Activated CD8-positive, alpha-beta memory T cell treated with anti-CD3 and anti-CD28 coated beads, Interleukin-2, amount 50 U/mL, for 24 hours (primary cell): ENCODE measurements around the gene GRPR.

Experiments
- DNase-seq: peaks from one replicate; pipeline ENCODE4 v3.0.0-alpha.2; 2020; ENCODE audit errors: extremely low read depth

Gene GRPR

DNA sequence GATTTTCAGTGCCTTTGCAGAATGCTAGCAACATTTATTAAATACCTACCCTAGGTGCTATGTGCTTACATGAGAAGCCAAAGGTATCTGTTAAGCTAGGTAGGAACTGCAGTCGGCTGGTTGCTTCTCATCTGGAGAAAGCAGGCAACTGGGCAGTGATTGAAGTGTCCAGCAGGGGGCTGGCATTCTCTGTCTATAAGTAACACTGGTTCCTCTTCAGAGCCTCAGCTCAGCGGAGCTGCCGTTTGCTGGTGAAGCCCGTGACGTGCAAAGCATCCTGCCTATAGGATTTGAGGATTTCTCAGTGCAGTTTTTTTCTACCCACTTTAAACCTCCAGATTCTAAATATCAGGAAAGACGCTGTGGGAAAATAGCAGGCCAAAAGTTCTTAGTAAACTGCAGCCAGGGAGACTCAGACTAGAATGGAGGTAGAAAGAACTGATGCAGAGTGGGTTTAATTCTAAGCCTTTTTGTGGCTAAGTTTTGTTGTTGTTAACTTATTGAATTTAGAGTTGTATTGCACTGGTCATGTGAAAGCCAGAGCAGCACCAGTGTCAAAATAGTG, at the start of gene GRPR:
TSS of gene GRPR (plus strand) at position 344 of the 565 bp plus-strand sequence. CDS start 389 bp downstream, outside the sequence.
- DNase-seq: peak; percentile 14

DNA sequence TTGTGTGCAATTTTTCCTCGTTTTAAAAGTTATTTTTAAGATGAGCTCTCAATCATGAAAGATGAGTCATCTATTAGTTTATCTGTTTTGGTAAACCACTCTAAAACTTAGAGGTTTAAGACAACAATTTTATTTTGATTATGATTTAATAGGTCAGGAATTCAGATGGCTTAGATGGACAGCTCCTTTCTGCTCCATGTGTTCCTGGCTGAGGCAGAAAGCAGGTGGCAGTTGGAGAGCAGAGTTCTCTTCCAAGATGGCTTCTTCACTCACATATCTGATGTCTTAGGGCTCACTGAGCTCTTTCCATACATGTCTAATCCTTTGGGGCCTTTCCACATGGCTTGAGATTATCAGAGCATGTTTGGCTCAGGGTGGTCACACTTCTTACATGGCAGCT, 48.3 kb upstream of the GRPR start:
- no peak for DNase-seq

DNA sequence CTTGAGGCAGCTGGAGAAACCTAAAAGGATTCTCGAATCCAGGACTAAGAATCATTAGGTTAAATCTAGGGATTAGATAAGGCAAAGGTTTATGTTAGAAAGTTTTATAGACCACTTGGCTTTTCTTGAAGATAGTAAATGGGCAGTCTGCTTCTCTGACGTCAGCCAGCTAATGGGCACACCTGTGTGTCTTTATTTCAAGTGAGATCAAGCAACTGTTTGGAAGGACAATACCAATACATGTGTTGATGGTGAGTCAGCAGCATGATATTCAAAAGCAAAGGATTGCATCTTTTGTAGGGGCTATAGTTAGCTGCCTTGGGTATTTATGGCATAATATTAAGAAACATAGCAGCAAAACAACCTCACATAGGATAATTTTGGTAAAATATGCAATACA, 46.5 kb upstream of the GRPR start:
- no peak for DNase-seq

DNA sequence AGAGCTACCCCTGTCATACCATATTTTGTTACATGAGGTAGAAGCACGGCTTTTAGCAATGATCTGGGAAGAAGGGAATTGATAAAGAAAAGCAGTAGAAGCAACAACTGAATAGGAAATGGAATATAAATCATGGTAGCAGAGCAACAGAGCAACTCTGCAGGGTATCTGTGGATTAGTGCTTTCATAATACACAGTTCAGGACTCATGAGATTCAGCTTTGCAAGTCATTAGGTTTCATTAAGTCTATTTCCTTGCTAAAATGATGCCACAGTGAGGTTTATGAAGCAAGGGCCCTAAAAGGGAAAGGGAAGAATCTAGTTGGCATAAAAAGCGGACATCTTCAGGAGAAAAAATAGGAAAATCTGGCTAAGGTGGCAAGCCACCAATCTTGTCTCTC, 45.6 kb upstream of the GRPR start:
- DNase-seq: no peak

DNA sequence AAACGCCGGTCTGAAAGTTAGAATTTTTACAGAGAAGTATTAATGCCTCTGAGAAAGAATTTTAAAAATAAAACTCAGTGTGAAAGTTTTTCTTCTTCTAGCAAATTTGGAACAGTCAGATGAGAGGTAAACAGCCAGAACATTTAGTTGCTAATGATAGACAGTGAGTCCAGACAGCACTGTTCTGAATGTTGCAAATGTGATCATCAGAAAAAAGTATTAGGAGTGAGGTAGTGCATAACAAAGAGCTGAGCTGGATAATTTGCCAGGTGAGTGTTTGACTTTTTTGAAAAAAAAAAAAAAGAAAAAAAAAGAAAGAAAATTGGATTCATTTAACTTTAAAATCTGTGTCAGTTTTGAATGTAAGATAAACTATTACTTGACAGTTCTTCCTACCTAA, 42.0 kb upstream of the GRPR start:
- no peak for DNase-seq

DNA sequence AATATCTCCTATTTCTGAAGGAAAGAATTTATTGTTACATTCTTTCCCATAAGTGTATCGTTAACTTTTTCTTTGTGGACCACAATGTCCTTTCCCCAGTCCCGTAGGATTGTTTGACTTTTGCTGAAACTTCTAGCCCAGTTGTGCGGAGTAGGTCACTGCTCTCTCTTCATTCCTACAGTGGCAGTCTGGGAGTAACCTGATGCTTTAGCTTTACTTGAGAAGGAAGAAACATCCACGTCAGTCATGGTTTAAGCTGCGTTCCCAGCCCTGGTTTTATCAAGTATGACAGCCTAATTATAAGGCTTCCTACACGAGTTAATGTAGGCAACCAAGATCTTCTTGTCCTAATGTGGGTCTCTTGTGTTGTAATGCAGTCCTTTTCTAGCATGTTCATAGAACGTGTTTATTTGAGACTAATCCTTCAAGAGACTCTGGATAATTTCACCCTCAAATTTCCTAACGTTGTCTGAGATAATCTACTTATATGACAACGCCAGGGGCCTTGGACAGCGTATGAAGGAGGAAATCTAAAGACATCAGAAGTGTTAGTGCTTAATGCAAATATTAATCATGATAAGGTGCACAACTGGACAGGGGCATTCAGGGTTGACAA, 40.8 kb upstream of the GRPR start:
- DNase-seq: no peak

DNA sequence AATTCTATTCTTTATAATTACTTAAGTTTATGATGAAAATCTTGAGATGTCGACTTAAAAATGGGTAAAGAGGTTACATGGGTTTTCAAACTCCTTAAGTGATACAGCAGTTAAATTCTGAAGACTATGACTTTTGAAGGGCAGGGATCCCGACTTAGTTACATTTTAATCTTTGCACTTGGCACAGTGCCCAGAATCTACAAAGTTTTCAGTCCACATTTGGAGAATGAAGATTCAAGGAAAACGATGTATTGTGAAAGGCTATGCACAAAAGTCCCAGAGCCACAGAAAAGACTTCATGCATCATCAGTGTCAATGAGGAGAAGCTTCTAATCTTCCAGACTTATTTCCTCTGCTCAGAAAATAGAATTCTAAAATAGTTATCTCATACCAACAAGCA, 36.3 kb upstream of the GRPR start:
- no peak for DNase-seq

DNA sequence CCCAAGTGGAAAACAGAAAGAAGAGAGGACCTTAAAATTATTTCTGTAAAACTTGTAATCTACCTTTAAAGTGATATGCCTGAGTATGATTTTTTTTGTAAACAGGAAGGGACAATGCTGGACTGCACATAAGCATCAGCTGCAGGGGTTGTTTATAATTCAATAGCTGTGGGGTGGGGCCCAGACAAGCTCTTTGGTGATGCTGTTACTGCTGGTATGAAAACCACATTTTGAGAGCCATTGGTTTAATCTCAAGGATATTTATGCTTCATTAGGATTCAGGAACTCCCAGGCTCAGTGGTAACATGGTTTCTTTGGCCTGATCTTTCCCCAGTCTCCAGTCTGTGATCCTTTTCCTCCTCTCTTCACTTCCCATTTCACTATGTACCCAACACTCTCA, 34.3 kb upstream of the GRPR start:
- no peak for DNase-seq

DNA sequence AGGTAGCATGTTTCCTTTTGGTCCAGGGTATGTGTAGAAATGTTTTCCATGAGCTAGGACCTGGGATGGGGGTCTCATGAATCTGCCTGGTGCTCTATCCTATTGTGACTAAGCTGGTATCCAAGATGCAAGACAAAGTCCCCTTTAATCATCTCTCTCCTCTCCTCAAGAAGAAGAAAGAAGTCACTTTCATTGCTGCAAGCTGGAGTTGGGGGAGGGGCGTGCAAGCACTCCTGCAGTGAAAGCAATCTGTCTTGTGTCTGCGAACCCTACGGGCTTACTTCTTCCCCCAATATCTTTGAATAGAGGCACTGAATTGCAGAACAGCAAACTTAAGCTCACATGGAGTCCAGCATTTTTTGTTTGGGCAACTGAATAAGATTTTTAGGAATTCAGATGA, 27.2 kb upstream of the GRPR start:
- DNase-seq: no peak

DNA sequence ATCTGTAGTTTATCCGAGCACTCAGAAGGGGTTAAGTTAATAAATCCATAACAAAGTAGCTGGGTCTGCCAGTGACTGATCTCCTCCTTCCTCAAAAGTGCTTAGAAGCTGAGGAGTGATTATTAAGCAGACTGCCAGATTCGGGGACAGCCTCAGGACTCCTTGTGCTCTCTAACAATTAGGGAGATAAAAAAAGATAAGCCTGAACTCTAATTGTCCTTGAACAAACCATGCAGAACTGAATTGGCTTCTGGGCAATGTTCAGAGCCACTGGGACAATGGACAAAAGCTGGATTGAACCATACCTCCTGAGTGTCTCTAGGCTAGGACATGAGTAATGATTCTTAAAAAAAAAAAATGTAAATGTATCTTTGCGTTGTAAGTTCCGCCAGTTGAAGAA, 22.7 kb upstream of the GRPR start:
- DNase-seq: no peak

DNA sequence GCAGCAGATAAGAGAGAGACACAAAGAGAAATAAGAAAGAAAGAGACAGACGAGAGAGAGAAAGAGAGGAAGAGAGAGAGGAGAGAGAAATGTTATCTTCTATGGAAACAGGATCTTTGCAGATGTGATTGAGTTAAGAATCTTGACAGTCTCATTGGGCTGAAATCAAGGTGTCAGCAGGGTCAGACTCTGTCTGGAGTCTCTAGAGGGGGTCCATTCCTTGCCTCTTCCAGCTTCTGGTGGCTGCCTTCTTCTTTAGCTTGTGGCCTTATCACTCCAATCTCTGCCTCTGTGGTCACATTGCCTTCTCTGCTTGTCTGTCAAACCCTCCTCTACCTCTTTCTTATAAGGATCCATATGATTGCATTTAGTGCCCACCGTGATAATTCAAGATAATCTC, 21.8 kb upstream of the GRPR start:
- DNase-seq: no peak

DNA sequence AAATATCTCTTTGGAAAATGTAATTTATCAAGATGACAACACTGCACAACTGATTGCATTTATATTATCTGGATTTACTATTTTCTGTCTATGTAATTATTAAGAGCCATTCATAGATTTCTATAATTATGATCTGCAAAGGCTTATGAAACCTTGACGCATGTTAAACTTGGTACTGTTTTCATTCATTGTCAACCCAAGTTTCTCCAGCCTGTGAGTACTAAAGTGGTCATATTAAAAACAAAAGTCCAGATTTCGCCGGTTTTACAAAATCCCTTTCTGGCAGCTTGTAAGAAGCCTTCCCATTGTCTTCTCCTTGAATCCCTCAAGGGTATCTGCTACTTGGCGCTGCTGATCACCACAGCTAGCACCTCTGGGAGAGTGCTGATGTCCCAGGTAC, 19.7 kb upstream of the GRPR start:
- no peak for DNase-seq

DNA sequence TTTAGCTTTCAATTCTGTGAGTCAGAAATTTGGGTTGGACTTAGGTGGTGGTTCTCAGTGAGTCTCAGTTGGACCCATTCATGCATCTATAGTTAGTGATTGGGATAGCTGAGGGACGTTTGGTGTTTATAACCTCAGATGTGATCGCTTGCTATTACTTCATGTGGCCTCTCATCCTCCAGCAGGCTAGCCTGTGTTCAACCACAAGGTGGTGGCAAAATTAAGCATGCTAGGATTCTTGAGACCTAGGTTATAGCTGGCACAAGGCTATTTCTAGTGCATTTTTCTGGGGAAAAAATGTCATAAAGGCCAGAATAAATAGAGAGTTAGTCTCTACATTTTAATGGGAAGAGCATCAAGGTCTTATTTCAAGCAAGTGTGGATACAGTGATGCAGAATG, 10.9 kb upstream of the GRPR start:
- no peak for DNase-seq

DNA sequence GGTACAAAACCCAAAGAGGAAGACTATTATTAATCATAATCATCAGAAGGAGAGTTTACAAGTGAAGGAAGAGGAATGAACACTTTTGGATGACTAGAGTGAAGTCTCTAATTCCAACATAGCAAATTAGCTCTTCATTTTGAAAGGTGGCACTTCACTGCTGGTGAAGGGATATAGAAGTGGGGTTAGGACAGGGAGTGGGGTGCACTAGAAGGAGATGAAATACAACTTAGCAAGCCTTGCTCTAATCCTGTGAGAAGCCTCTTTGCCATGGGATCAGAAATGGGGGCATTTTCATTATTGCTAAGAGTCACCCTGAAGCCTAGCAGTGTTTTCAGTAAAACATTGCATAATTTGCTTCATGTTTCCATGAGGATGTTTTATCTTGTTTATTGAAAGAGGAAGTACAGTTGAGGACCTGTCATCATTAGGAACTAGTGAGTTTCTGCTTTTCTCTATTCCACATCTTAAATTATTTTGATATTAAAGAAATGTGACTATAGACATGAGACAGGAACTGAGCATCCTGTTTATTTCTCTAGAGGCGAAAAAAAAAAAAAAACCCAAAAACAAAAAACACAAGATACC, 9.3 kb upstream of the GRPR start:
- no peak for DNase-seq

DNA sequence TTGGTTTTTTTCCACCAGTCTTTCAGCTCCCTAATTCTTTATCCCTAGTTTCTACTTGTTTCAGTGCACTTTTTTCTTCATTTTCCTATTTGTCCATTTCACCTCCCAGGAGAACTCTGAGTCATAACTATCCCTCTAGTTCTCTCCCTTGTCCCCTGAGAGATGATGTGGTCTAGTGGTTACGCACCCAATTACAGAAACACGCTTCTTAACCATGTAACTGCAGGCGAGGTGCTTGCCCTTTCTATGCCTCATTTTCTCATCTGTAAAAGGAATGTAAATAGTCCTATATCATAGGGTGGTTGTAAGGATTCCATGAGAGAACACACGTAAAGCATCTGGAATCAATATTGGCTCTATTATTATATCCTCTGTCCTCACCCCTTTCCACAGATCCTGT, 8.8 kb upstream of the GRPR start:
- DNase-seq: no peak

DNA sequence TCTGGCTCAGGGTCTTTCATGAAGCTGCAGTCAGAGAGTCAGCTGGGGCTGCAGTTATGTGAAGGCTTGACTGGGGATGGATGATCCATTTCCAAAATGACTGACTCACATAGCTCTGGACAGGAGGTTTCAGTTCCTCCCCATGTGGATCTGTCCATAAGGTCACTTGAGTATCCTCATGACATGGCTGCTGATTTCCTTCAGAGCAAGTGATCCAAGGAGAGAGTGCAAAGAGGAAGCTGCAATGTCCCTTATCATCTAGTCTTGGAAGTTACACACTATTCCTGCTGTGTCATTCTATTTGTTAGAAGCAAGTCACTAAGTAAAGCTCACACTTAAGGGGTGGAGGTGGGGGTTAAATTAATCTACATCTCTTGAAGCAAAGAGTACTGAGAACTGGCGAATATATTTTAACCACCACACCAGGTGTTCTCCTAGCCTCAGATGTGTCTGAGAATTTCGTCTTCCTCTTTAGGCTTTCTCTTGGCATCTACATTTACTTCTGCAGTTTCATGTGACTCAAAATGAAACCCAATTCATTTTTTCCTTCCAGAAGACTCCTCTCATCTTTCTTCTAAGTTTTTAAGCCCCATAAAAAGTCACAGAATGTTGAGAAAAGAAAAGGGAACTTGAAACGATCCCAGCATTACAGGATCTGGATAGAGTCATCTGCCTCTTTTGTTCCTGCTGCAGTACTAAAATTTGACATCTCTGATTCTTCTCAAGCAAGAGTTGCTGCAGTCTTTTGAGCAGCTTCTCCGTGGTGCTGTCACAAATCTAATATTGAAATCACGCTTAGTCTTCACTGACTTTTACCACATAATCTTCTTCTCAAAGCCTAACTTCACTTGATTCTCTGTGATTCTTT, 3.8 kb upstream of the GRPR start:
- DNase-seq: no peak

DNA sequence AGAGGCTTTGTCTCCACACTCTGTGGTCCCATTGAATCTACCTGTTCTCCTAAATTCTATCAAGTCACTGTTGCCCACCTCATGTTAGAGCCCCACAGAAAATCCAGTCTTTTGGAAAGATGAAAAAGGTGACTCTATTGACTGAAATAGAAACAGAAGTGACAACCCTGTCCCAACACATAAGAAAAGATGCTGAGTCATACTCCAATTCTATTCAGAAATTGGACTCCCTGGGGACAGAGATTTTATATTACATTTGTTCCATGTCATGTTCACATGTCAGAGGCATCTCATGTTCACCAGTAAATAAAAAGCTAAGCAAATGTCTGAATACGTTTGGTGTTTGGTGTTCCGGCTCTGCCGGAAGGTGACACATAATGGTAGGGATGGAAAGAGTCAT, 2.9 kb upstream of the GRPR start:
- no peak for DNase-seq

DNA sequence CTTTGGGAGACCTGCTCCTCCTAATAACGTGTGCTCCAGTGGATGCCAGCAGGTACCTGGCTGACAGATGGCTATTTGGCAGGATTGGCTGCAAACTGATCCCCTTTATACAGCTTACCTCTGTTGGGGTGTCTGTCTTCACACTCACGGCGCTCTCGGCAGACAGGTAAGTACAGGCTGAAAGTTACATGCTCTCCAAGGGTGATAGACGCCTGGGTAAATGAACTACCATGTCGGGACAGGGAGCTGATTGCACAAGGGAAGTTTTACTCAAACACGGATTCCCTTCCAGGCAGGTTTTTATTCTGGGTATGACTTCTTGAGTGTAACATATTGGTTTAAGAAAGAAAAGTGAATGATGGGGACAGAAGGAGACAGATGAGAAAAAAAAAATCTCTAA, 836 bp downstream of the GRPR start:
- no peak for DNase-seq

DNA sequence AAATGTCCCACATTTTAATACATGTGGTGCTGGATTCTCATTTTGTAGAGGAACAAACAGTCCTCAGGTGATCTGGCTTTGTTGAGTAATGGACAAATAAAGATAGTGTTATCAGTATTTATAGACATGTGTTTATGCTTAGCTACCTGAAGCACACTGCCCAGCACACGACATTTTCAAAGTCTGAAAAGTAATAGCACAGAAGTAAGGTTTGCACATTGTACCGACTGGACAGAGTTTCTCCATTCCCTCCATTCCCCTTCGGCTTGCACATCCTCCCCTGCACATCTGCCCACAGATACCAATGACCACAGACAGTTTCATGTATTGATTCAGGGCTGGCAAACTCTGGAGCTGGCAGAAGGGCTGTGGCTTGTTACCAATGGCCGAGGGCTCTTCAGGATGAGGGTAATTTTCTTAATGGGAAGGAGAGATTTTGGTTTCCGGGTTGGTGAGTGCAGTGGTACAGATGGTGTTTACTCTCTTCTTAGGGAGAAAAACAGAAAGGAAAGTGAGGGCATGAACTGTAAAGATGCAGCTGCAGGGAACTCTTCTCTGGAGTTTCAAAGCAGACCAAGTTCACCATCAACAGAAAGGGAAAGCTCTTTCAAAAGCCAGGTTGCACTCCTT, 2.3 kb downstream of the GRPR start:
- no peak for DNase-seq

DNA sequence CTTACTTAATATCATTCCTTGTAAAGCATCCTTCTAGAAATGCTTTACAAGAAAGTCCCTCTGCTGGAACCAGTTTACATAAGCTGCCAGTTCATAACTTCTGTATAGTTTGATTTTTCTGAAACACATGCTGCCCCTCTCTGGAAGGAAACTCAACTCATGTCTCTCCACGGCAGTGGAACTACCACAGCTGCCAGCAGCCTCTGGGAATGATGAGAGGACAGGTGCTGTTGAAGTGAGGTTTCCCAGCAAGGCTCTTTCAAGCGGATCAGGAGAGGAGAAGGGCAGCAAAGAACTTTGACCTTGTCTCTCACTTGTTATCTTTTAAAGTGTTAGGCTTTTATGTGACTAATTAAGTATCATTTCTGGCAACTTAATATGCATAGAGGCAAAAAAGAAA, 7.3 kb downstream of the GRPR start:
- DNase-seq: no peak

DNA sequence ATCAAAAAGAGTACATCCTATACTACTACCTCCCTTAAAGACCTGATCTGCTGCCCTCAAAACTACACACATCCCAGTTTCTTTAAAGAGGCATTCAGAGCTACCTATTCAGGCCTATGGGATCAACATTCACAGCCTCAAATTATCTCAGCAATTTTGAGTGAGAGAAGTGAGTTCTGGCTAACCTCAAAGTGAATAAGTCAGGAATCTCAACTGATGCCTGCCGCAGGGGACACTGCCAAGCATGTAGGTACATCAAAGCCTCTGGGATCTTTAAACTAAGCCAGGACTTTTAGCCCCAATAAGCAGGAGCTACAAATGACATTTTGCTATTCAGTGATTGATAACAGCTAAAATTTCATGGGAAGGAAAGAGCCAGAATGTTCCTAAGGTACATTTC, 11.6 kb downstream of the GRPR start:
- DNase-seq: no peak

DNA sequence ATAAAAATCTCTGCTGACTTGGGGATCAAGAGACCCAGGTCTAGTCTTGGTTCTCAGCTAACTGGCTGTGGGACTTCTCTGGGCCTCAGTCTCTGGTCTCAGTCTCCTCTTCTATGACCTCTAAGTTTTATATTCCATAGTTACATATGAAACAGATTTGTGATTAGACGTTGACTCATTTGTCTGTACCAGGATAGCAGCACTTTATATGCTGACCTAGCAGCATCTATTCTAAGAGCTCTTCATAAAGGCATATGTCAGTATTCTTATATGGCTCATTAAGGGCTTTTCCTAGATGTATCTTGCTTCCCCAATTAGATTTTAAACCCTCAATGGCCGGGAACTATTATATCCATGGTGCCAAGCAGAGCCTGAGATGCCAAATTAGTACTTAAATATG, 12.7 kb downstream of the GRPR start:
- no peak for DNase-seq
